ENCODE data around the gene PPY.
"Not testable (repeated sequence)": the region's sequence is repeated elsewhere in the genome, so short reads cannot be mapped to it uniquely, and the experiment has no call there.

The PPY gene

GRCh38 chr17:43931062-43931571, 11.2 kb downstream of the PPY start:
- DNase-seq (ENCODE audit: low read depth): no peak

GRCh38 chr17:43928609-43929008, 13.7 kb downstream of the PPY start:
- DNase-seq (ENCODE audit: low read depth): no peak

- DNase-seq (ENCODE audit: low read depth): not testable (repeated sequence)
These were observed 14.3 kb downstream of the PPY start for GRCh38 chr17:43927929-43928328.

- no peak for DNase-seq (ENCODE audit: low read depth)
These were observed 15.0 kb downstream of the PPY start for GRCh38 chr17:43927060-43927864.

GRCh38 chr17:43924558-43924957, 17.7 kb downstream of the PPY start:
- DNase-seq (ENCODE audit: low read depth): no peak

- DNase-seq (ENCODE audit: low read depth): no peak
These were observed 21.7 kb downstream of the PPY start for GRCh38 chr17:43920500-43921095.

GRCh38 chr17:43918026-43918389, 24.3 kb downstream of the PPY start:
- no peak for DNase-seq (ENCODE audit: low read depth)

GRCh38 chr17:43917348-43918025, 24.8 kb downstream of the PPY start:
- no peak for DNase-seq (ENCODE audit: low read depth)

- no peak for DNase-seq (ENCODE audit: low read depth)
These were observed 25.3 kb downstream of the PPY start for GRCh38 chr17:43917016-43917347.

GRCh38 chr17:43916385-43916784, 25.9 kb downstream of the PPY start:
- no peak for DNase-seq (ENCODE audit: low read depth)

- DNase-seq (ENCODE audit: low read depth): peak; percentile 22
These were observed 26.7 kb downstream of the PPY start for GRCh38 chr17:43915559-43915958.

- DNase-seq (ENCODE audit: low read depth): no peak
These were observed 27.8 kb downstream of the PPY start for GRCh38 chr17:43914451-43914850.

- no peak for DNase-seq (ENCODE audit: low read depth)
These were observed 28.7 kb downstream of the PPY start for GRCh38 chr17:43913584-43913983.

- DNase-seq (ENCODE audit: low read depth): no peak
These were observed 29.5 kb downstream of the PPY start for GRCh38 chr17:43912635-43913304.

- DNase-seq (ENCODE audit: low read depth): no peak
These were observed 30.4 kb downstream of the PPY start for GRCh38 chr17:43911904-43912303.

GRCh38 chr17:43909537-43910231, 32.6 kb downstream of the PPY start:
- no peak for DNase-seq (ENCODE audit: low read depth)

GRCh38 chr17:43907998-43908721, 34.1 kb downstream of the PPY start:
- DNase-seq (ENCODE audit: low read depth): peak; percentile 64

GRCh38 chr17:43907425-43907981, 34.8 kb downstream of the PPY start, which contains the start of gene MPP2:
TSS of gene MPP2 (minus strand) at chr17:43907536. CDS start at chr17:43904460, 3,076 bp downstream.
- DNase-seq (ENCODE audit: low read depth): peak; percentile 46

GRCh38 chr17:43906951-43907424, 35.3 kb downstream of the PPY start:
- DNase-seq (ENCODE audit: low read depth): no peak

GRCh38 chr17:43905985-43906852, 36.1 kb downstream of the PPY start:
- DNase-seq (ENCODE audit: low read depth): peak; percentile 24

Data from fibroblast of gingiva (primary cell).